DND-41 (cell line): ENCODE data around the gene NFKB1.

Experiments used
- ATAC-seq: fragments of 200-7000 bp; cut with Tn5 transposase; 3 replicates; pipeline ENCODE4 v1.9.1; 2021; ENCODE audit warnings: low read depth; ENCODE audit not compliant: insufficient read depth
- DNase-seq: peaks from one replicate; pipeline ENCODE4 v3.0.0-alpha.2; 2020
- H2AFZ ChIP-seq: 2 replicates; pipeline ENCODE4 v1.6.0; 2012; ENCODE audit warnings: low read depth, low read length
- H3K27ac ChIP-seq: 2 replicates; pipeline ENCODE4 v1.5.1; 2012; ENCODE audit warnings: low read length, inconsistent platforms
- H3K27me3 ChIP-seq: fragments of 200-600 bp; sonication (generic); 2 replicates; pipeline ENCODE4 v1.6.0; 2012; ENCODE audit warnings: low read length, mild to moderate bottlenecking, inconsistent platforms; ENCODE audit not compliant: insufficient read depth, poor library complexity
- H3K36me3 ChIP-seq: 2 replicates; pipeline ENCODE4 v1.5.1; 2012; ENCODE audit warnings: low read length, inconsistent platforms; ENCODE audit not compliant: insufficient read depth
- H3K4me1 ChIP-seq: 2 replicates; pipeline ENCODE4 v1.5.1; 2012; ENCODE audit warnings: mild to moderate bottlenecking, low read length; ENCODE audit not compliant: insufficient read depth
- H3K4me2 ChIP-seq: 2 replicates; pipeline ENCODE4 v1.6.0; 2012; ENCODE audit warnings: mild to moderate bottlenecking, moderate library complexity, low read length, inconsistent platforms; ENCODE audit not compliant: insufficient read depth
- H3K4me3 ChIP-seq, 2 experiments: fragments of 200-600 bp in 1 of 2; shearing (Covaris generic) in 1 of 2; 2 replicates each; pipeline ENCODE4 v1.5.1; 2012 to 2016; ENCODE audit warnings: inconsistent platforms in 2 of 2, low read length in 2 of 2, mild to moderate bottlenecking in 2 of 2, low read depth in 1 of 2, moderate library complexity in 1 of 2
- H3K79me2 ChIP-seq: 2 replicates; pipeline ENCODE4 v1.6.0; 2012; ENCODE audit warnings: low read length, inconsistent platforms; ENCODE audit not compliant: insufficient read depth
- H3K9ac ChIP-seq: 2 replicates; pipeline ENCODE4 v1.6.0; 2012; ENCODE audit warnings: low read depth, mild to moderate bottlenecking, inconsistent platforms, low read length, moderate library complexity
- H3K9me3 ChIP-seq: 2 replicates; pipeline ENCODE4 v1.5.1; 2012; ENCODE audit warnings: low read length, moderate library complexity, mild to moderate bottlenecking, inconsistent platforms; ENCODE audit not compliant: insufficient read depth, severe bottlenecking
- H4K20me1 ChIP-seq: 2 replicates; pipeline ENCODE4 v1.6.0; 2012; ENCODE audit warnings: low read length; ENCODE audit not compliant: insufficient read depth
- CTCF ChIP-seq: IDR thresholded peaks from 2 replicates; pipeline ENCODE4 v1.5.1; 2012; ENCODE audit warnings: borderline replicate concordance, low read length, moderate library complexity, mild to moderate bottlenecking; ENCODE audit not compliant: poor library complexity, severe bottlenecking; ENCODE audit errors: extremely low read depth
- EZH2 ChIP-seq: IDR thresholded peaks from 3 replicates; pipeline ENCODE4 v1.6.1; 2012; ENCODE audit warnings: borderline replicate concordance, low read depth, mild to moderate bottlenecking, moderate library complexity, low read length, inconsistent platforms; ENCODE audit not compliant: severe bottlenecking

NFKB1 gene

GRCh38 chr4:102632241-102633065 lies 131.3 kb downstream of the NFKB1 start:
- no peak overlapping the region for H2AFZ ChIP-seq
- no peaks in the 10 kb centered on the region for H4K20me1 ChIP-seq
- H3K4me2 ChIP-seq = no peak overlapping the region
- H3K36me3 ChIP-seq = peaks cover 12% of the 10 kb centered on the region
- TF ChIP-seq EZH2 = no peak
- TF ChIP-seq CTCF = no peak
- no peaks in the 10 kb centered on the region for H3K27me3 ChIP-seq
- H3K4me1 ChIP-seq = 0 out of 2 replicates have a peak, but pooled peaks cover 7% of the 10 kb centered on the region
- H3K9ac ChIP-seq = no peak overlapping the region
- no peak overlapping the region for H3K4me3 ChIP-seq
- ATAC-seq = no peak
- no peaks in the 10 kb centered on the region for H3K79me2 ChIP-seq
- no peak for DNase-seq
- H3K27ac ChIP-seq = no peak overlapping the region
- no peaks in the 10 kb centered on the region for H3K9me3 ChIP-seq

- no peak overlapping the region for H3K9ac ChIP-seq
- H3K4me1 ChIP-seq = 0 out of 2 replicates have a peak, but pooled peaks cover 7% of the 10 kb centered on the region
- no peaks in the 10 kb centered on the region for H3K27me3 ChIP-seq
- no peaks in the 10 kb centered on the region for H3K79me2 ChIP-seq
- ATAC-seq (no peak), DNase-seq (no peak)
- no peak overlapping the region for H3K4me3 ChIP-seq
- no peak overlapping the region for H3K4me2 ChIP-seq
- no peak overlapping the region for H3K27ac ChIP-seq
- H3K36me3 ChIP-seq = peaks cover 16% of the 10 kb centered on the region
- H2AFZ ChIP-seq = no peak overlapping the region
- no peaks in the 10 kb centered on the region for H4K20me1 ChIP-seq
- no peaks in the 10 kb centered on the region for H3K9me3 ChIP-seq
- TF ChIP-seq EZH2 = no peak
- TF ChIP-seq CTCF = no peak
Observed at GRCh38 chr4:102633100-102633499, 131.9 kb downstream of the NFKB1 start.

GRCh38 chr4:102637391-102637790 lies 136.2 kb downstream of the NFKB1 start:
- Histone ChIP-seq H3K27me3 (no peaks in the 10 kb centered on the region), H3K9me3 (no peaks in the 10 kb centered on the region), H4K20me1 (no peaks in the 10 kb centered on the region), H3K9ac (no peak overlapping the region), H3K4me3 (no peak overlapping the region), H3K4me1 (no peaks in the 10 kb centered on the region), H3K79me2 (no peaks in the 10 kb centered on the region), H3K36me3 (peaks cover 18% of the 10 kb centered on the region), H2AFZ (no peak overlapping the region), H3K4me2 (no peak overlapping the region), H3K27ac (no peak overlapping the region)
- no peak for ATAC-seq
- DNase-seq = no peak
- no peak for TF ChIP-seq EZH2
- no peak for TF ChIP-seq CTCF
